WTC11 (cell line): ENCODE data around the gene NUDT14. TPM values are rescaled to one million over a fixed set of nuclear protein-coding genes. Genes with fewer than 3 reads are reported as not detected.

Experiments
- ATAC-seq: fragments of 200-7000 bp; cut with Tn5 transposase; 2 replicates; pipeline ENCODE4 v1.10.0; 2021; ENCODE audit warnings: mild to moderate bottlenecking, moderate library complexity
- CTCF ChIA-PET: fragments of 300-600 bp; sonication (Branson Sonifier 250); formaldehyde crosslinking; loops from one replicate; lab custom pipeline; 2021; ENCODE audit warnings: antibody characterized with exemption; lab: Charles Lee
- POLR2A ChIA-PET: fragments of 350-600 bp; sonication (Branson Sonifier 250); formaldehyde crosslinking; loops from one replicate; lab custom pipeline; 2021; ENCODE audit warnings: antibody characterized with exemption; lab: Charles Lee
- DNase-seq: peaks from one replicate; pipeline ENCODE4 v3.0.0; 2021; ENCODE audit warnings: low spot score
- H3K27ac Mint-ChIP-seq: 2 replicates; pipeline ENCODE4 v1.8.0; 2021; ENCODE audit warnings: mixed read lengths
- H3K27me3 Mint-ChIP-seq: 2 replicates; pipeline ENCODE4 v1.8.0; 2021; ENCODE audit warnings: low read depth, mild to moderate bottlenecking, moderate library complexity, mixed read lengths
- H3K36me3 Mint-ChIP-seq: 2 replicates; pipeline ENCODE4 v1.8.0; 2021; ENCODE audit warnings: mixed read lengths
- H3K4me1 Mint-ChIP-seq: 2 replicates; pipeline ENCODE4 v1.8.0; 2022; ENCODE audit warnings: mixed read lengths
- H3K4me3 Mint-ChIP-seq: 2 replicates; pipeline ENCODE4 v1.8.0; 2021; ENCODE audit warnings: mild to moderate bottlenecking, moderate library complexity, mixed read lengths
- H3K9me3 Mint-ChIP-seq: 2 replicates; pipeline ENCODE4 v1.8.0; 2021; ENCODE audit warnings: mixed read lengths
- SOX15 ChIP-seq: fragments of 250-450 bp; sonication (Bioruptor Pico); IDR thresholded peaks from 2 replicates; pipeline ENCODE4 v1.9.0; 2021; ENCODE audit warnings: mild to moderate bottlenecking
- microRNA-seq: library from miRNA; unstranded; fragments of <30 nt; microRNA quantifications from one replicate; pipeline ENCODE4 v1.2.0, GENCODE V29; 2022; ENCODE audit warnings: borderline number of aligned reads
- total RNA-seq: library from RNA; stranded (reverse); gene quantifications from 3 replicates; pipeline ENCODE4 v1.2.3, GENCODE V29; 2021
- TF ChIP-seq, protein P1 (sequence below): sonication (generic); formaldehyde crosslinking; IDR thresholded peaks from 2 replicates; pipeline ENCODE4 v1.8.1; 2022; ENCODE audit warnings: mild to moderate bottlenecking, missing genetic modification reagents, moderate library complexity, borderline replicate concordance

The NUDT14 gene
- total RNA-seq, 1 experiment from 2014 or later = 35.4 TPM

DNA sequence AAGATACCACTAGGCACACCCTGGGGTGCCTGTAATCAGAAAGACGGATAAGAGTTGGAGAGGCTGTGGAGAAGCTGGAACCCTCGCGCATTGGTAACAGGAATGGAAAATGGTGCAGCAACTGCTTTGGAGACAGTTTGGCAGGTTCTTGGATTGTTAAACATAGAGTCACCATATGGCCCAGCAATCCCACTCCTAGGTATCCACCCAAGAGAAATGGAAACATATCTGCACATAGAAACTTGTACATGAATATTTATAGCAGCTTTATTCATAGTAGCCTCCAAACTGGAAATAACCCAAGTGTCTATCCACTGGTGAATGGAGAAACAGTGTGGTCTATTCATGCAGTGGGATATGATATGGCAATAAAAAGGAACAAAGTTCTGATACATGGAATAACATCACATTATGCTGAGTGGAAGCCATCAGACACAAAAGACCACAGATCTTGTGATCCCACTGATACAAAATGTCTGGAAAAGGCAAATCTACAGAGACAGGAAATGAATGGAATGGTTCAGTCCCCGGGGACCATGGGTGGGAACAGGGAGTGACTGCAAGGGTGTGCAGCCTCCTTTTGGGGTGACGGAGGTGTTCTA lies 57.9 kb downstream of the NUDT14 start:
- Mint-ChIP-seq H3K27me3 (peaks cover 9% of the 10 kb centered on the region), H3K4me3 (no peak overlapping the region), H3K9me3 (peaks cover 32% of the 10 kb centered on the region)
- POLR2A ChIA-PET = no interaction called here
- ATAC-seq = no peak
- TF ChIP-seq, protein P1, sequence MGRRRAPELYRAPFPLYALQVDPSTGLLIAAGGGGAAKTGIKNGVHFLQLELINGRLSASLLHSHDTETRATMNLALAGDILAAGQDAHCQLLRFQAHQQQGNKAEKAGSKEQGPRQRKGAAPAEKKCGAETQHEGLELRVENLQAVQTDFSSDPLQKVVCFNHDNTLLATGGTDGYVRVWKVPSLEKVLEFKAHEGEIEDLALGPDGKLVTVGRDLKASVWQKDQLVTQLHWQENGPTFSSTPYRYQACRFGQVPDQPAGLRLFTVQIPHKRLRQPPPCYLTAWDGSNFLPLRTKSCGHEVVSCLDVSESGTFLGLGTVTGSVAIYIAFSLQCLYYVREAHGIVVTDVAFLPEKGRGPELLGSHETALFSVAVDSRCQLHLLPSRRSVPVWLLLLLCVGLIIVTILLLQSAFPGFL (CRISPR knock-in tag) = no peak
- no peak for TF ChIP-seq SOX15 (CRISPR knock-in tag)
- TF ChIP-seq, all 79 proteins: peak for 0
- H3K27ac Mint-ChIP-seq = no peak overlapping the region
- H3K4me1 Mint-ChIP-seq = 0 out of 2 replicates have a peak, but pooled peaks cover 3% of the 10 kb centered on the region
- H3K36me3 Mint-ChIP-seq = peaks cover 11% of the 10 kb centered on the region
- DNase-seq = no peak
- CTCF ChIA-PET = interaction anchor here (1.5 kb wide), 1 partner anchor 14 kb away, joined by 4 read pairs; no protein-coding TSS in a partner anchor

Small RNA genes within 50 kb of the gene (microRNA-seq; reads per million reads assigned to microRNA genes)
- 1.7 reads per million for gene MIR6765

Other genes starting within 250 kb of the NUDT14 start
- gene AHNAK2, start 202.9 kb downstream of the NUDT14 start, total RNA-seq = 3.3 to 3.5 TPM (median 3.4 TPM) in 3 replicates
- gene CLBA1, start 195.5 kb downstream of the NUDT14 start, total RNA-seq = 2.6 to 3.8 TPM (median 2.8 TPM) in 3 replicates
- gene CDCA4, start 160.2 kb downstream of the NUDT14 start, total RNA-seq = 55.9 to 63.3 TPM (median 58.3 TPM) in 3 replicates
- 0.09 to 0.13 TPM in 2 of 3 replicates, not detected in the other for gene GPR132, start 115.9 kb downstream of the NUDT14 start, total RNA-seq
- 10.6 to 12.2 TPM (median 11.8 TPM) in 3 replicates for gene JAG2, start 12.5 kb downstream of the NUDT14 start, total RNA-seq
- 7.8 to 10.0 TPM (median 8.3 TPM) in 3 replicates for gene BTBD6, start 67.2 kb upstream of the NUDT14 start, total RNA-seq
- 23.9 to 26.5 TPM (median 26.4 TPM) in 3 replicates for gene BRF1, start 119.7 kb upstream of the NUDT14 start, total RNA-seq
- gene PACS2, start 133.4 kb upstream of the NUDT14 start, total RNA-seq = 90.7 to 100 TPM (median 98.0 TPM) in 3 replicates
- gene TEX22, start 217.2 kb upstream of the NUDT14 start, total RNA-seq = 0.55 to 2.2 TPM (median 0.87 TPM) in 3 replicates
- 248 to 279 TPM (median 251 TPM) in 3 replicates for gene MTA1, start 238.5 kb upstream of the NUDT14 start, total RNA-seq